SJCRH30 (cell line): ENCODE results near the gene PPP1R14D. TPM values are rescaled to one million over a fixed set of nuclear protein-coding genes. Genes with fewer than 3 reads are reported as not detected.

Experiments used
- DNase-seq, 2 experiments: peaks; one replicate each; pipeline ENCODE4 v3.0.0-alpha.2; 2015 to 2020
- H3K27ac ChIP-seq: fragments of 250-450 bp; sonication (Bioruptor Pico); 2 replicates; pipeline ENCODE4 v1.5.1; 2020; ENCODE audit warnings: mild to moderate bottlenecking, moderate library complexity
- H3K27me3 ChIP-seq: fragments of 250-450 bp; sonication (Bioruptor Pico); 2 replicates; pipeline ENCODE4 v1.5.1; 2020; ENCODE audit warnings: mild to moderate bottlenecking, moderate library complexity
- H3K36me3 ChIP-seq: fragments of 250-450 bp; sonication (Bioruptor Pico); 2 replicates; pipeline ENCODE4 v1.5.1; 2020; ENCODE audit warnings: mild to moderate bottlenecking, moderate library complexity
- H3K4me1 ChIP-seq: fragments of 250-450 bp; sonication (Bioruptor Pico); 2 replicates; pipeline ENCODE4 v1.5.1; 2020; ENCODE audit warnings: mild to moderate bottlenecking, moderate library complexity
- H3K4me3 ChIP-seq: fragments of 250-450 bp; sonication (Bioruptor Pico); 2 replicates; pipeline ENCODE4 v1.5.1; 2020; ENCODE audit warnings: mild to moderate bottlenecking, moderate library complexity
- H3K9me3 ChIP-seq: fragments of 250-450 bp; sonication (Bioruptor Pico); replicated peaks from 2 replicates; pipeline ENCODE4 v1.5.1; 2020; ENCODE audit warnings: mild to moderate bottlenecking, moderate library complexity
- total RNA-seq: library from RNA; depleted of rRNA; stranded (reverse); fragments of >200 nt; shearing (Covaris generic); gene quantifications from 2 replicates; pipeline ENCODE4 v1.2.3, GENCODE V29; 2014; rRNA removed

Gene PPP1R14D
- total RNA-seq, 1 experiment from 2014 or later = not detected

- Histone ChIP-seq H3K9me3 (no peaks in the 10 kb centered on the region), H3K27ac (peak within 1 kb of the TSS; percentile 43), H3K4me3 (peak within 1 kb of the TSS; percentile 28), H3K27me3 (no peaks in the 10 kb centered on the region), H3K4me1 (peaks cover 38% of the 10 kb centered on the region), H3K36me3 (peaks cover 2% of the 10 kb centered on the region; the same call in 1 of the 2 replicates)
- peak; percentile 74 to 76 for DNase-seq
Observed at GRCh38 chr15:40769274-40770146, 59.0 kb downstream of the PPP1R14D start, which contains the start of gene C15orf62. TSS of gene C15orf62 (plus strand) at chr15:40769980. CDS start at chr15:40770496, 516 bp downstream.

- DNase-seq = no peak
- Histone ChIP-seq H3K27me3 (no peaks in the 10 kb centered on the region), H3K27ac (peak overlapping the region; percentile 43), H3K9me3 (no peaks in the 10 kb centered on the region), H3K4me3 (peak overlapping the region; percentile 28), H3K4me1 (peaks cover 38% of the 10 kb centered on the region), H3K36me3 (0 out of 2 replicates have a peak, but pooled peaks cover 2% of the 10 kb centered on the region)
Observed at GRCh38 chr15:40768521-40769273, 59.8 kb downstream of the PPP1R14D start.

GRCh38 chr15:40767838-40768500, 60.5 kb downstream of the PPP1R14D start:
- no peak overlapping the region for H3K4me3 ChIP-seq
- peaks cover 38% of the 10 kb centered on the region for H3K4me1 ChIP-seq
- DNase-seq = no peak
- no peaks in the 10 kb centered on the region for H3K9me3 ChIP-seq
- no peaks in the 10 kb centered on the region for H3K27me3 ChIP-seq
- no peaks in the 10 kb centered on the region for H3K36me3 ChIP-seq
- H3K27ac ChIP-seq = no peak overlapping the region

- no peak for DNase-seq
- Histone ChIP-seq H3K9me3 (no peaks in the 10 kb centered on the region), H3K27me3 (no peaks in the 10 kb centered on the region), H3K27ac (no peak overlapping the region), H3K4me3 (no peak overlapping the region), H3K4me1 (peaks cover 44% of the 10 kb centered on the region), H3K36me3 (no peaks in the 10 kb centered on the region)
Observed at GRCh38 chr15:40766906-40767837, 61.3 kb downstream of the PPP1R14D start.

- H3K4me3 ChIP-seq = no peak overlapping the region
- H3K4me1 ChIP-seq = peaks cover 44% of the 10 kb centered on the region
- no peaks in the 10 kb centered on the region for H3K27me3 ChIP-seq
- H3K9me3 ChIP-seq = no peaks in the 10 kb centered on the region
- no peak overlapping the region for H3K27ac ChIP-seq
- DNase-seq = no peak
- H3K36me3 ChIP-seq = no peaks in the 10 kb centered on the region
Observed at GRCh38 chr15:40766194-40766815, 62.2 kb downstream of the PPP1R14D start.

Other genes with a start within 250 kb of the PPP1R14D start
- gene KNL1, start 234.5 kb downstream of the PPP1R14D start, total RNA-seq = 93.7 and 100 TPM in 2 replicates
- 37.5 and 48.0 TPM in 2 replicates for gene RAD51, start 133.5 kb downstream of the PPP1R14D start, total RNA-seq
- gene RMDN3, start 73.5 kb downstream of the PPP1R14D start, total RNA-seq = 19.3 and 19.6 TPM in 2 replicates
- not detected in 2 replicates for gene GCHFR, start 64.6 kb downstream of the PPP1R14D start, total RNA-seq
- gene C15orf62, start 58.7 kb downstream of the PPP1R14D start, total RNA-seq = 0.10 and 0.14 TPM in 2 replicates
- gene ZFYVE19, start 21.6 kb downstream of the PPP1R14D start, total RNA-seq = 10.6 and 14.1 TPM in 2 replicates
- 35.0 and 43.5 TPM in 2 replicates for gene DNAJC17, start 21.2 kb downstream of the PPP1R14D start, total RNA-seq
- not detected in 2 replicates for gene SPINT1, start 15.3 kb upstream of the PPP1R14D start, total RNA-seq
- 0.61 and 0.84 TPM in 2 replicates for gene RHOV, start 45.5 kb upstream of the PPP1R14D start, total RNA-seq
- 16.6 and 17.3 TPM in 2 replicates for gene VPS18, start 65.7 kb upstream of the PPP1R14D start, total RNA-seq
- gene DLL4, start 100.6 kb upstream of the PPP1R14D start, total RNA-seq = 0.43 and 0.48 TPM in 2 replicates
- 1.0 and 2.5 TPM in 2 replicates for gene CHAC1, start 124.8 kb upstream of the PPP1R14D start, total RNA-seq